Caco-2 (cell line): ENCODE data around the gene PRR9. TPM values are rescaled to one million over a fixed set of nuclear protein-coding genes. Genes with fewer than 3 reads are reported as not detected.

Source experiments
- BruUV-seq: library from RNA; stranded (reverse); fragments of 400-500 nt; replicated peaks from 2 replicates; lab custom pipeline; 2021; lab: Mats Ljungman, UMichigan
- CTCF ChIA-PET: fragments of 300-600 bp; sonication (Branson Sonifier 250); formaldehyde crosslinking; loops from one replicate; lab custom pipeline; 2022; ENCODE audit warnings: antibody characterized with exemption; lab: Charles Lee
- POLR2A ChIA-PET: fragments of 300-600 bp; sonication (Branson Sonifier 250); formaldehyde crosslinking; loops from one replicate; lab custom pipeline; 2022; ENCODE audit warnings: antibody characterized with exemption; lab: Charles Lee
- DNase-seq, 2 experiments: peaks; one replicate each; pipeline versions ENCODE4 v3.0.0 to v3.0.0-alpha.2; 2020 to 2022
- H3K27me3 ChIP-seq: replicated peaks from 2 replicates; pipeline ENCODE4 v1.6.0; 2011; ENCODE audit warnings: low read length; ENCODE audit not compliant: control insufficient read depth, insufficient read depth
- H3K36me3 ChIP-seq: 2 replicates; pipeline ENCODE4 v1.5.1; 2011; ENCODE audit warnings: low read length; ENCODE audit not compliant: control insufficient read depth, insufficient read depth
- H3K4me1 ChIP-seq: fragments of 250-450 bp; sonication (Bioruptor Pico); 2 replicates; pipeline ENCODE4 v1.5.1; 2020; ENCODE audit warnings: mild to moderate bottlenecking
- H3K4me3 ChIP-seq: 2 replicates; pipeline ENCODE4 v1.5.1; 2011; ENCODE audit warnings: low read depth, mild to moderate bottlenecking, control low read depth, low read length
- H3K9me3 ChIP-seq: fragments of 250-450 bp; sonication (Bioruptor Pico); 2 replicates; pipeline ENCODE4 v1.5.1; 2020; ENCODE audit warnings: mild to moderate bottlenecking, moderate library complexity
- H3K27ac Mint-ChIP-seq: one replicate; pipeline ENCODE4 v1.8.0; 2022; ENCODE audit warnings: mixed read lengths; ENCODE audit not compliant: unreplicated experiment
- H3K27me3 Mint-ChIP-seq: one replicate; pipeline ENCODE4 v1.8.0; 2022; ENCODE audit warnings: mixed read lengths; ENCODE audit not compliant: insufficient read depth, unreplicated experiment
- H3K36me3 Mint-ChIP-seq: one replicate; pipeline ENCODE4 v1.8.0; 2022; ENCODE audit warnings: mild to moderate bottlenecking, mixed read lengths; ENCODE audit not compliant: insufficient read depth, unreplicated experiment
- H3K4me1 Mint-ChIP-seq: one replicate; pipeline ENCODE4 v1.8.0; 2022; ENCODE audit warnings: low read depth, mixed read lengths; ENCODE audit not compliant: unreplicated experiment
- H3K4me3 Mint-ChIP-seq: one replicate; pipeline ENCODE4 v1.8.0; 2022; ENCODE audit warnings: mild to moderate bottlenecking, moderate library complexity, mixed read lengths; ENCODE audit not compliant: unreplicated experiment
- H3K9me3 Mint-ChIP-seq: one replicate; pipeline ENCODE4 v1.8.0; 2022; ENCODE audit warnings: mixed read lengths; ENCODE audit not compliant: unreplicated experiment
- CTCF ChIP-seq, 2 experiments: fragments of 200-600 bp in 1 of 2; IDR thresholded peaks; 1 replicate in 1 of 2; 2 replicates in 1 of 2; pipeline versions ENCODE4 v1.5.1 to v1.8.0; 2011 to 2022; ENCODE audit warnings: antibody characterized with exemption in 1 of 2, control low read depth in 1 of 2, inconsistent platforms in 1 of 2, low read depth in 1 of 2, low read length in 1 of 2, mild to moderate bottlenecking in 1 of 2, moderate library complexity in 1 of 2; ENCODE audit not compliant: insufficient read depth in 1 of 2, severe bottlenecking in 1 of 2, unreplicated experiment in 1 of 2
- intact Hi-C: fragments of 100-400 bp; cut with micrococcal nuclease; formaldehyde crosslinking; loops from one replicate; pipeline ENCODE4 v1.10.0; 2022; ENCODE audit not compliant: unreplicated experiment
- total RNA-seq: library from RNA; stranded (reverse); gene quantifications from 2 replicates; pipeline ENCODE4 v1.2.3, GENCODE V29; 2022

Gene PRR9
- total RNA-seq, 1 experiment from 2014 or later: not detected

- Mint-ChIP-seq H3K27me3 (peaks cover 10% of the 10 kb centered on the region), H3K36me3 (no peaks in the 10 kb centered on the region), H3K9me3 (no peaks in the 10 kb centered on the region), H3K4me1 (no peaks in the 10 kb centered on the region), H3K4me3 (no peak overlapping the region), H3K27ac (no peak overlapping the region)
- intact Hi-C loops: no loop called here
- Histone ChIP-seq H3K36me3 (no peaks in the 10 kb centered on the region), H3K27me3 (no peaks in the 10 kb centered on the region), H3K4me1 (no peaks in the 10 kb centered on the region), H3K4me3 (no peak overlapping the region), H3K9me3 (no peaks in the 10 kb centered on the region)
- DNase-seq: no peak
- ChIA-PET POLR2A (no interaction called here), CTCF (no interaction called here)
- no TSS peak for BruUV-seq
- TF ChIP-seq CTCF (IDR thresholded peaks at IDR 0.05; ENCODE audit: insufficient read depth in 1 of 2, low read depth in 1 of 2, low read length in 1 of 2, severe bottlenecking in 1 of 2, unreplicated experiment in 1 of 2): no peak
Measured at GRCh38 chr1:153233448-153233847, 16.1 kb downstream of the PRR9 start.

- no peaks in the 10 kb centered on the region for H3K9me3 ChIP-seq
- POLR2A ChIA-PET: no interaction called here
- BruUV-seq: no TSS peak
- H3K4me3 ChIP-seq: no peak overlapping the region
- CTCF ChIA-PET: no interaction called here
- TF ChIP-seq CTCF (IDR thresholded peaks at IDR 0.05; ENCODE audit: insufficient read depth in 1 of 2, low read depth in 1 of 2, low read length in 1 of 2, severe bottlenecking in 1 of 2, unreplicated experiment in 1 of 2): peak in 1 of 2 experiments; percentile 44
- H3K4me1 ChIP-seq: no peaks in the 10 kb centered on the region
- no peaks in the 10 kb centered on the region for H3K36me3 ChIP-seq
- Mint-ChIP-seq H3K36me3 (no peaks in the 10 kb centered on the region), H3K27ac (no peak overlapping the region), H3K4me1 (no peaks in the 10 kb centered on the region), H3K4me3 (no peak overlapping the region), H3K27me3 (peaks cover 11% of the 10 kb centered on the region), H3K9me3 (no peaks in the 10 kb centered on the region)
- peak in 1 of 2 experiments; percentile 21 for DNase-seq
- intact Hi-C loops: loop anchor here (2.0 kb wide), 1 partner anchor 40 kb away; no protein-coding TSS in a partner anchor
- H3K27me3 ChIP-seq: no peaks in the 10 kb centered on the region; the same call in 1 of the 2 replicates
Measured at GRCh38 chr1:153238527-153238926, 21.1 kb downstream of the PRR9 start.

GRCh38 chr1:153242160-153242559, 24.8 kb downstream of the PRR9 start:
- no peak for DNase-seq
- no peaks in the 10 kb centered on the region for H3K9me3 ChIP-seq
- Mint-ChIP-seq H3K4me3 (no peak overlapping the region), H3K4me1 (no peaks in the 10 kb centered on the region), H3K27ac (no peak overlapping the region), H3K9me3 (peaks cover 15% of the 10 kb centered on the region), H3K36me3 (no peaks in the 10 kb centered on the region), H3K27me3 (peaks cover 9% of the 10 kb centered on the region)
- H3K4me1 ChIP-seq: no peaks in the 10 kb centered on the region
- CTCF ChIA-PET: no interaction called here
- H3K27me3 ChIP-seq: no peaks in the 10 kb centered on the region; the same call in 1 of the 2 replicates
- no peak overlapping the region for H3K4me3 ChIP-seq
- intact Hi-C loops: no loop called here
- TF ChIP-seq CTCF (IDR thresholded peaks at IDR 0.05; ENCODE audit: insufficient read depth in 1 of 2, low read depth in 1 of 2, low read length in 1 of 2, severe bottlenecking in 1 of 2, unreplicated experiment in 1 of 2): no peak
- H3K36me3 ChIP-seq: no peaks in the 10 kb centered on the region
- POLR2A ChIA-PET: no interaction called here
- no TSS peak for BruUV-seq
